Fibroblast of villous mesenchyme (primary cell): Measurements from ENCODE around the gene VPS18. TPM values are rescaled to one million over a fixed set of nuclear protein-coding genes. Genes with fewer than 3 reads are reported as not detected.

Source experiments
- DNase-seq: peaks from one replicate; pipeline ENCODE4 v3.0.0-alpha.2; 2010; ENCODE audit warnings: low read depth
- H3K4me3 ChIP-seq: 2 replicates; pipeline ENCODE4 v1.5.1; 2011; ENCODE audit warnings: low read depth, mild to moderate bottlenecking, low read length
- small RNA-seq: library from RNA; depleted of rRNA; stranded (forward); fragments of <200 nt; gene quantifications from one replicate; pipeline ENCODE3, GENCODE V24; 2012
- total RNA-seq: library from RNA; depleted of rRNA; stranded (reverse); fragments of >200 nt; gene quantifications from 2 replicates; pipeline ENCODE4 v1.2.3, GENCODE V29; 2012
- TF ChIP-seq, protein P1 (sequence below): IDR thresholded peaks from 2 replicates; pipeline ENCODE4 v1.5.1; 2012; ENCODE audit warnings: low read depth, mild to moderate bottlenecking, low read length; ENCODE audit not compliant: insufficient read depth

Gene VPS18
- total RNA-seq, 1 donor = 48.8 TPM

DNA sequence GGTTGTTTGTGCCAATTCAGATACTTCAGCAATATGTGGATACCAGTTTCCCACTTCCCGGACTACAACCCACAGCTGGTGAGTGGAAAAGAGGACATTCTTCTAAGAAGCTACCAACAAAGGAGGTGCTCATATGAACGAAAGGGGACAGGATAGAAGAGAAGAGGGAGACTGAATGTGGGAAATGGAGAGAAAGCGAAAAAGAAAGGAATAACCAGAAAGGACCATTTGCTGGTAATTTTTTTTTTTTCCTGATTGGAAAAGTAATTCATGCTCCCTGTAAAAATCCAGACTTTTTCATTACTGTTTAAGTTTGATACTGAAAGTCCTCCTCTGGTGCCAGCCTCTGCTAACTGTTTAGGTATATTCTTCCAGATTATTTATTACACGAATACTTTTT is 57.5 kb downstream of the VPS18 start:
- DNase-seq = no peak
- no peak overlapping the region for H3K4me3 ChIP-seq
- TF ChIP-seq, protein P1, sequence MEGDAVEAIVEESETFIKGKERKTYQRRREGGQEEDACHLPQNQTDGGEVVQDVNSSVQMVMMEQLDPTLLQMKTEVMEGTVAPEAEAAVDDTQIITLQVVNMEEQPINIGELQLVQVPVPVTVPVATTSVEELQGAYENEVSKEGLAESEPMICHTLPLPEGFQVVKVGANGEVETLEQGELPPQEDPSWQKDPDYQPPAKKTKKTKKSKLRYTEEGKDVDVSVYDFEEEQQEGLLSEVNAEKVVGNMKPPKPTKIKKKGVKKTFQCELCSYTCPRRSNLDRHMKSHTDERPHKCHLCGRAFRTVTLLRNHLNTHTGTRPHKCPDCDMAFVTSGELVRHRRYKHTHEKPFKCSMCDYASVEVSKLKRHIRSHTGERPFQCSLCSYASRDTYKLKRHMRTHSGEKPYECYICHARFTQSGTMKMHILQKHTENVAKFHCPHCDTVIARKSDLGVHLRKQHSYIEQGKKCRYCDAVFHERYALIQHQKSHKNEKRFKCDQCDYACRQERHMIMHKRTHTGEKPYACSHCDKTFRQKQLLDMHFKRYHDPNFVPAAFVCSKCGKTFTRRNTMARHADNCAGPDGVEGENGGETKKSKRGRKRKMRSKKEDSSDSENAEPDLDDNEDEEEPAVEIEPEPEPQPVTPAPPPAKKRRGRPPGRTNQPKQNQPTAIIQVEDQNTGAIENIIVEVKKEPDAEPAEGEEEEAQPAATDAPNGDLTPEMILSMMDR = no peak

DNA sequence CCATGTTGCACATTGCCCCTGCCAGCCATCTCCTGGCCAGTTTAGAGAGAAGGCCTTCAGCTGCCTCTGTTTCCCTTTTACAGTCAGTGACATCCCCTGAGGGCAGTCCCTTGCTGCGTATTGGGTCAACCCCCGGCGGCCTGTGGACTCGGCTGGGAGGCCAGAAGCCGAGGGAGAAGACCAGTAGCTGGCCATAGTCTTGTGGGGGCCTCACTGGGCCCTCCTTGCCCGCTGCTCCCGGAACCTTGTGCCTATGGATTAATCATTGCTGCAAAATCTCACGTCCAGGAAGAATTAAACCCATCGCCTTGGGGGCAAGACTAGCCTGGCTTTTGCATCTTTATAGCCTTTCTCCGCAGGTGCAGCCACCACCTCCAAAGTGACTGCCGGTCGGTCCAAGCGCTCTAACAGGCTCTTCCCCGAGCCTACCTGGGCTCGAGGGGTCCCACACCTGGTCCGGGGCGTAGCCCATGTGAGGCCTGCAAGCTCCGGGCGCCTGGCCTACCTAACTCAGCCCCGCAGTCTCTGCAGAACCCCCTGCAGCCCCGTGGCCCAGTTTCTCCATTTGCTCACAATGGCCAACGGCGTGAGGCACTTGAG is 58.2 kb downstream of the VPS18 start:
- H3K4me3 ChIP-seq = peak overlapping the region; percentile 93
- TF ChIP-seq, protein P1 = no peak
- no peak for DNase-seq

DNA sequence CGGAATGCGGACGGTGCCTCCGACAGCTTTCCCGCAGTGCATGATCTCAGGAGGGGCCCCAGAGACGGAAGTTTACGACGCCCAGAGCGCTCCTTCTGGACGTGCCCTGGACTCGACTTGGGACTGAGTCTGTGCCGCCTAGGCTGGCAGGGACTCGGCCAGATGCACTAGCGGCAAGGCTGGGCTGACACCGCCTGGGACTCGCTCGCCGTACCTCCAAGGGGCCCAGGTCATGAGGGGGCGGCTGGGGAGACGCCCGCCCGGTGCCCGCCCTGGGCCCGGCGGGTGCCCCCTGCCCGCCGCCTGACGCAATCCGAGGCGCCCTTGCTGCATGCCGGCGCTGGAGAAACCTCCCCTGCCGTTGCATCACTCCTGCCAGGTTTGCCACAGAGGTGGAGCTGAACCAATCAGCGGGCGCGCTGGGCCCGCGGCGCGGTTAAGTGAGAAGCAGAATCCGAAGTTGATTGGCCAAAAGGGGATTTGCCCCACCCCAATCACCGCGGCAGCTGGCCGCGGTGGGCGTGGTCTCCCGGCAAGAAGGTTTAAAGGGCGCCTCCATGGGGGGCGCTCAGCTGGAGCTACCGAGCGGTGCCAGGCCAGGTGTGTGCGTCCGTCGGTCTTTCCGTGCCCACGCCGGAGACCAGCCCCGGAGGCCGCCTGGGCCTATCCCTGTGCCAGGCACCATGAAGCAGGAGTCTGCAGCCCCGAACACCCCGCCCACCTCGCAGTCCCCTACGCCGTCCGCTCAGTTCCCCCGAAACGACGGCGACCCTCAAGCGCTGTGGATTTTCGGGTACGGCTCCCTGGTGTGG is 58.9 kb downstream of the VPS18 start, which contains the start of gene CHAC1:
Gene CHAC1, plus strand, starts transcription at position 571 of the 812 bp plus-strand sequence. Its CDS starts 113 bp downstream, at position 684.
- peak within 1 kb of the TSS; percentile 93 for H3K4me3 ChIP-seq
- peak; percentile 97 for DNase-seq
- TF ChIP-seq, protein P1 = no peak

Small RNA genes within 50 kb of the gene (small RNA-seq; reads per million reads assigned to genes)
- gene AC025166.1 = not detected
- not detected for gene ISCA1P4

Other genes starting within 250 kb of the VPS18 start
- gene RAD51, start 199.3 kb upstream of the VPS18 start, total RNA-seq = 3.5 and 4.2 TPM in 2 replicates
- gene RMDN3, start 139.2 kb upstream of the VPS18 start, total RNA-seq = 17.3 and 17.4 TPM in 2 replicates
- 2.6 and 2.9 TPM in 2 replicates for gene GCHFR, start 130.4 kb upstream of the VPS18 start, total RNA-seq
- under 0.01 TPM in 1 of 2 replicates, not detected in the other for gene C15orf62, start 124.5 kb upstream of the VPS18 start, total RNA-seq
- gene ZFYVE19, start 87.4 kb upstream of the VPS18 start, total RNA-seq = 17.3 and 21.6 TPM in 2 replicates
- 24.5 and 30.7 TPM in 2 replicates for gene DNAJC17, start 87.0 kb upstream of the VPS18 start, total RNA-seq
- gene PPP1R14D, start 65.7 kb upstream of the VPS18 start, total RNA-seq = not detected in 2 replicates
- gene SPINT1, start 50.4 kb upstream of the VPS18 start, total RNA-seq = 0.32 and 0.43 TPM in 2 replicates
- under 0.01 TPM in 1 of 2 replicates, not detected in the other for gene RHOV, start 20.2 kb upstream of the VPS18 start, total RNA-seq
- 5.5 and 6.0 TPM in 2 replicates for gene DLL4, start 34.9 kb downstream of the VPS18 start, total RNA-seq
- gene CHAC1, start 59.0 kb downstream of the VPS18 start, total RNA-seq = 13.4 and 62.2 TPM in 2 replicates
- 21.6 and 29.8 TPM in 2 replicates for gene INO80, start 221.8 kb downstream of the VPS18 start, total RNA-seq